ENCODE measurements around the gene FLT3.

FLT3 gene

DNA sequence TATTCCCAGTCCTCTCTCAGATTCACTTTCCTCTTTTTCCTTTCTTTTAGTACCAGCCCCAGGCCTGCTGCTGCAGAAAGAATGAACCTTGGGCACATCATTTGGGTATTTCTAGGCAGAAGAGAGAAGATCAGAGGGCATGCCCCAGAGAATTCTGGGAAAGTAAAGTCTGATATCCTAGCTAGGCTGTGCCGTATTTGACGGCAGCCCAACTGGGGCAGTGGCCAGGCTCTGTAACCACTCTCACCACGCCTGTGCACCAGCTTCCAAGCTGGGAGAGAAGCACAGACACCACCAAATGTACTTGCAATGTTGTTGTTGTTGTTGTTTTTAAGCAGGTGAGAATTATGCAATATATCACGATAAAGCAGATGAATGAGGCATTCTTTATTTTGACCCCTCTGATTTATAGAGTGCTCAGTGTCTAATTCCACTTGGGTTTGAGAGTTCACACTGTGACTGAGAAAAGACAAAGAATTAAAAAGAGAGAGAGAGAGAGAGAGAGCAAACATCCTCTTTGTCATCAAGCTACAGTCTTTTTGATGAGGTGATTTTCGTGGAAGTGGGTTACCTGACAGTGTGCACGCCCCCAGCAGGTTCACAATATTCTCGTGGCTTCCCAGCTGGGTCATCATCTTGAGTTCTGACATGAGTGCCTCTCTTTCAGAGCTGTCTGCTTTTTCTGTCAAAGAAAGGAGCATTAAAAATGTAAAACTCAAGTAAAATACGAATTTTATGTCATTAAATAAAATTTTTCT lies 72.6 kb downstream of the FLT3 start:
- POLR2A ChIA-PET: no interaction called here
- TF ChIP-seq ZNF624 (tag by site-specific recombination; IDR thresholded peaks at IDR 0.05): no peak
- TF ChIP-seq ZNF266 (tag by site-specific recombination; IDR thresholded peaks at IDR 0.05; ENCODE audit: low read depth): no peak
- TF ChIP-seq, protein P1, sequence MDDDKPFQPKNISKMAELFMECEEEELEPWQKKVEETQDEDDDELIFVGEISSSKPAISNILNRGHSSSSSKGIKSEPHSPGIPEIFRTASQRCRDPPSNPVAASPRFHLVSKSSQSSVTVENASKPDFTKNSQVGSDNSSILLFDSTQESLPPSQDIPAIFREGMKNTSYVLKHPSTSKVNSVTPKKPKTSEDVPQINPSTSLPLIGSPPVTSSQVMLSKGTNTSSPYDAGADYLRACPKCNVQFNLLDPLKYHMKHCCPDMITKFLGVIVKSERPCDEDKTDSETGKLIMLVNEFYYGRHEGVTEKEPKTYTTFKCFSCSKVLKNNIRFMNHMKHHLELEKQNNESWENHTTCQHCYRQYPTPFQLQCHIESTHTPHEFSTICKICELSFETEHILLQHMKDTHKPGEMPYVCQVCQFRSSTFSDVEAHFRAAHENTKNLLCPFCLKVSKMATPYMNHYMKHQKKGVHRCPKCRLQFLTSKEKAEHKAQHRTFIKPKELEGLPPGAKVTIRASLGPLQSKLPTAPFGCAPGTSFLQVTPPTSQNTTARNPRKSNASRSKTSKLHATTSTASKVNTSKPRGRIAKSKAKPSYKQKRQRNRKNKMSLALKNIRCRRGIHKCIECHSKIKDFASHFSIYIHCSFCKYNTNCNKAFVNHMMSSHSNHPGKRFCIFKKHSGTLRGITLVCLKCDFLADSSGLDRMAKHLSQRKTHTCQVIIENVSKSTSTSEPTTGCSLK (tag by site-specific recombination; IDR thresholded peaks at IDR 0.05): no peak
- no peak for TF ChIP-seq ZNF473 (tag by site-specific recombination; IDR thresholded peaks at IDR 0.05)
- TF ChIP-seq ZNF501 (tag by site-specific recombination; IDR thresholded peaks at IDR 0.05): no peak
- no peak for TF ChIP-seq ZNF133 (tag by site-specific recombination; IDR thresholded peaks at IDR 0.05)
- no peak for TF ChIP-seq ZNF560 (tag by site-specific recombination; IDR thresholded peaks at IDR 0.05; ENCODE audit: borderline replicate concordance)
- no peak for TF ChIP-seq ZNF19 (tag by site-specific recombination; IDR thresholded peaks at IDR 0.05; ENCODE audit: low read depth)
- H3K27ac ChIP-seq (ENCODE audit: extremely low read depth, low read depth, low read length): no peak overlapping the region
- no peaks in the 10 kb centered on the region for H3K36me3 ChIP-seq (ENCODE audit: control insufficient read depth in 2 of 2, insufficient read depth in 1 of 2, low read length in 2 of 2)
- no peak overlapping the region for H3K4me3 ChIP-seq (ENCODE audit: low read depth, low read length)
- H3K4me1 ChIP-seq (ENCODE audit: control insufficient read depth, insufficient read depth, low read length): no peaks in the 10 kb centered on the region
- CTCF ChIA-PET: interaction anchor here (0.6 kb wide), 1 partner anchor 300 kb away, joined by 3 read pairs; no protein-coding TSS in a partner anchor
- no peaks in the 10 kb centered on the region for H3K9me3 ChIP-seq (ENCODE audit: control insufficient read depth, insufficient read depth, low read depth, low read length)

DNA sequence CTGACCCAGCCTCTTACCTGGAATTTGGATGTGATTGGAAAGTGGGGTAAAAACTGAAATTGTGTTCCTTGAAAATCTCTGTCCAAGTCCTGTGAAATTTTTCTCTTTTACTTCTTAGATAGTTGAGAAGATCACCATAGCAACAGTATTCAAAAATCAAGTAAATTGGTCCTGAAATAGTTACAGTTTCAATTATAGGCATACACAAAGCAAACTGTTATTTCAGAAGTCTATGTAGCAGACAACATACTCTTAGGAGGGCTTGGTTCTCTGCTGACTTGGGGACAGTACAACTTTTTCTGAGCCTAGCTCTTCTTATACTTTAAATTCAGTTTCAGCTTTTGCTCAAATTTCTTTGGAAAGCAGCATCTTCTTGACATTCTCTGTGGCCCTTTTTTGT lies 73.3 kb downstream of the FLT3 start:
- ChIA-PET POLR2A (no interaction called here), CTCF (no interaction called here)
- Histone ChIP-seq H3K9me3 (ENCODE audit: control insufficient read depth, insufficient read depth, low read depth, low read length) (no peaks in the 10 kb centered on the region), H3K4me3 (ENCODE audit: low read depth, low read length) (no peak overlapping the region), H3K27ac (ENCODE audit: extremely low read depth, low read depth, low read length) (no peak overlapping the region), H3K4me1 (ENCODE audit: control insufficient read depth, insufficient read depth, low read length) (no peaks in the 10 kb centered on the region), H3K36me3 (ENCODE audit: control insufficient read depth in 2 of 2, insufficient read depth in 1 of 2, low read length in 2 of 2) (no peaks in the 10 kb centered on the region)
- no peak for TF ChIP-seq ZBTB7A (tag by site-specific recombination; IDR thresholded peaks at IDR 0.05; ENCODE audit: low read depth)
- no peak for TF ChIP-seq ZNF621 (tag by site-specific recombination; IDR thresholded peaks at IDR 0.05)
- no peak for TF ChIP-seq ZNF24 (tag by site-specific recombination; IDR thresholded peaks at IDR 0.05)
- TF ChIP-seq, protein P2, sequence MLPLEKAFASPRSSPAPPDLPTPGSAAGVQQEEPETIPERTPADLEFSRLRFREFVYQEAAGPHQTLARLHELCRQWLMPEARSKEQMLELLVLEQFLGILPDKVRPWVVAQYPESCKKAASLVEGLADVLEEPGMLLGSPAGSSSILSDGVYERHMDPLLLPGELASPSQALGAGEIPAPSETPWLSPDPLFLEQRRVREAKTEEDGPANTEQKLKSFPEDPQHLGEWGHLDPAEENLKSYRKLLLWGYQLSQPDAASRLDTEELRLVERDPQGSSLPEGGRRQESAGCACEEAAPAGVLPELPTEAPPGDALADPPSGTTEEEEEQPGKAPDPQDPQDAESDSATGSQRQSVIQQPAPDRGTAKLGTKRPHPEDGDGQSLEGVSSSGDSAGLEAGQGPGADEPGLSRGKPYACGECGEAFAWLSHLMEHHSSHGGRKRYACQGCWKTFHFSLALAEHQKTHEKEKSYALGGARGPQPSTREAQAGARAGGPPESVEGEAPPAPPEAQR (tag by site-specific recombination; IDR thresholded peaks at IDR 0.05): no peak
- TF ChIP-seq, protein P3, sequence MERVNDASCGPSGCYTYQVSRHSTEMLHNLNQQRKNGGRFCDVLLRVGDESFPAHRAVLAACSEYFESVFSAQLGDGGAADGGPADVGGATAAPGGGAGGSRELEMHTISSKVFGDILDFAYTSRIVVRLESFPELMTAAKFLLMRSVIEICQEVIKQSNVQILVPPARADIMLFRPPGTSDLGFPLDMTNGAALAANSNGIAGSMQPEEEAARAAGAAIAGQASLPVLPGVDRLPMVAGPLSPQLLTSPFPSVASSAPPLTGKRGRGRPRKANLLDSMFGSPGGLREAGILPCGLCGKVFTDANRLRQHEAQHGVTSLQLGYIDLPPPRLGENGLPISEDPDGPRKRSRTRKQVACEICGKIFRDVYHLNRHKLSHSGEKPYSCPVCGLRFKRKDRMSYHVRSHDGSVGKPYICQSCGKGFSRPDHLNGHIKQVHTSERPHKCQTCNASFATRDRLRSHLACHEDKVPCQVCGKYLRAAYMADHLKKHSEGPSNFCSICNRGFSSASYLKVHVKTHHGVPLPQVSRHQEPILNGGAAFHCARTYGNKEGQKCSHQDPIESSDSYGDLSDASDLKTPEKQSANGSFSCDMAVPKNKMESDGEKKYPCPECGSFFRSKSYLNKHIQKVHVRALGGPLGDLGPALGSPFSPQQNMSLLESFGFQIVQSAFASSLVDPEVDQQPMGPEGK (tag by site-specific recombination; IDR thresholded peaks at IDR 0.05): no peak
- TF ChIP-seq, protein P4, sequence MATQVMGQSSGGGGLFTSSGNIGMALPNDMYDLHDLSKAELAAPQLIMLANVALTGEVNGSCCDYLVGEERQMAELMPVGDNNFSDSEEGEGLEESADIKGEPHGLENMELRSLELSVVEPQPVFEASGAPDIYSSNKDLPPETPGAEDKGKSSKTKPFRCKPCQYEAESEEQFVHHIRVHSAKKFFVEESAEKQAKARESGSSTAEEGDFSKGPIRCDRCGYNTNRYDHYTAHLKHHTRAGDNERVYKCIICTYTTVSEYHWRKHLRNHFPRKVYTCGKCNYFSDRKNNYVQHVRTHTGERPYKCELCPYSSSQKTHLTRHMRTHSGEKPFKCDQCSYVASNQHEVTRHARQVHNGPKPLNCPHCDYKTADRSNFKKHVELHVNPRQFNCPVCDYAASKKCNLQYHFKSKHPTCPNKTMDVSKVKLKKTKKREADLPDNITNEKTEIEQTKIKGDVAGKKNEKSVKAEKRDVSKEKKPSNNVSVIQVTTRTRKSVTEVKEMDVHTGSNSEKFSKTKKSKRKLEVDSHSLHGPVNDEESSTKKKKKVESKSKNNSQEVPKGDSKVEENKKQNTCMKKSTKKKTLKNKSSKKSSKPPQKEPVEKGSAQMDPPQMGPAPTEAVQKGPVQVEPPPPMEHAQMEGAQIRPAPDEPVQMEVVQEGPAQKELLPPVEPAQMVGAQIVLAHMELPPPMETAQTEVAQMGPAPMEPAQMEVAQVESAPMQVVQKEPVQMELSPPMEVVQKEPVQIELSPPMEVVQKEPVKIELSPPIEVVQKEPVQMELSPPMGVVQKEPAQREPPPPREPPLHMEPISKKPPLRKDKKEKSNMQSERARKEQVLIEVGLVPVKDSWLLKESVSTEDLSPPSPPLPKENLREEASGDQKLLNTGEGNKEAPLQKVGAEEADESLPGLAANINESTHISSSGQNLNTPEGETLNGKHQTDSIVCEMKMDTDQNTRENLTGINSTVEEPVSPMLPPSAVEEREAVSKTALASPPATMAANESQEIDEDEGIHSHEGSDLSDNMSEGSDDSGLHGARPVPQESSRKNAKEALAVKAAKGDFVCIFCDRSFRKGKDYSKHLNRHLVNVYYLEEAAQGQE (tag by site-specific recombination; IDR thresholded peaks at IDR 0.05): no peak
- TF ChIP-seq ZFP69B (tag by site-specific recombination; IDR thresholded peaks at IDR 0.05): no peak
- TF ChIP-seq, protein P5, sequence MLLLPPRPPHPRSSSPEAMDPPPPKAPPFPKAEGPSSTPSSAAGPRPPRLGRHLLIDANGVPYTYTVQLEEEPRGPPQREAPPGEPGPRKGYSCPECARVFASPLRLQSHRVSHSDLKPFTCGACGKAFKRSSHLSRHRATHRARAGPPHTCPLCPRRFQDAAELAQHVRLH (tag by site-specific recombination; IDR thresholded peaks at IDR 0.05): no peak
- TF ChIP-seq, protein P6, sequence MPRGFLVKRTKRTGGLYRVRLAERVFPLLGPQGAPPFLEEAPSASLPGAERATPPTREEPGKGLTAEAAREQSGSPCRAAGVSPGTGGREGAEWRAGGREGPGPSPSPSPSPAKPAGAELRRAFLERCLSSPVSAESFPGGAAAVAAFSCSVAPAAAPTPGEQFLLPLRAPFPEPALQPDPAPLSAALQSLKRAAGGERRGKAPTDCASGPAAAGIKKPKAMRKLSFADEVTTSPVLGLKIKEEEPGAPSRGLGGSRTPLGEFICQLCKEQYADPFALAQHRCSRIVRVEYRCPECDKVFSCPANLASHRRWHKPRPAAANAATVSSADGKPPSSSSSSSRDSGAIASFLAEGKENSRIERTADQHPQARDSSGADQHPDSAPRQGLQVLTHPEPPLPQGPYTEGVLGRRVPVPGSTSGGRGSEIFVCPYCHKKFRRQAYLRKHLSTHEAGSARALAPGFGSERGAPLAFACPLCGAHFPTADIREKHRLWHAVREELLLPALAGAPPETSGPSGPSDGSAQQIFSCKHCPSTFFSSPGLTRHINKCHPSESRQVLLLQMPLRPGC (tag by site-specific recombination; IDR thresholded peaks at IDR 0.05): no peak
- TF ChIP-seq ZNF184 (tag by site-specific recombination; IDR thresholded peaks at IDR 0.05): no peak
- TF ChIP-seq, protein P7, sequence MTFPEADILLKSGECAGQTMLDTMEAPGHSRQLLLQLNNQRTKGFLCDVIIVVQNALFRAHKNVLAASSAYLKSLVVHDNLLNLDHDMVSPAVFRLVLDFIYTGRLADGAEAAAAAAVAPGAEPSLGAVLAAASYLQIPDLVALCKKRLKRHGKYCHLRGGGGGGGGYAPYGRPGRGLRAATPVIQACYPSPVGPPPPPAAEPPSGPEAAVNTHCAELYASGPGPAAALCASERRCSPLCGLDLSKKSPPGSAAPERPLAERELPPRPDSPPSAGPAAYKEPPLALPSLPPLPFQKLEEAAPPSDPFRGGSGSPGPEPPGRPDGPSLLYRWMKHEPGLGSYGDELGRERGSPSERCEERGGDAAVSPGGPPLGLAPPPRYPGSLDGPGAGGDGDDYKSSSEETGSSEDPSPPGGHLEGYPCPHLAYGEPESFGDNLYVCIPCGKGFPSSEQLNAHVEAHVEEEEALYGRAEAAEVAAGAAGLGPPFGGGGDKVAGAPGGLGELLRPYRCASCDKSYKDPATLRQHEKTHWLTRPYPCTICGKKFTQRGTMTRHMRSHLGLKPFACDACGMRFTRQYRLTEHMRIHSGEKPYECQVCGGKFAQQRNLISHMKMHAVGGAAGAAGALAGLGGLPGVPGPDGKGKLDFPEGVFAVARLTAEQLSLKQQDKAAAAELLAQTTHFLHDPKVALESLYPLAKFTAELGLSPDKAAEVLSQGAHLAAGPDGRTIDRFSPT (tag by site-specific recombination; IDR thresholded peaks at IDR 0.05): no peak
- TF ChIP-seq BCL11A (tag by site-specific recombination; IDR thresholded peaks at IDR 0.05; ENCODE audit: low read depth): no peak
- no peak for TF ChIP-seq GLI2 (tag by site-specific recombination; IDR thresholded peaks at IDR 0.05; ENCODE audit: borderline replicate concordance, low read depth)
